Measurements from ENCODE around the gene TMEM31.

GRCh38 chrX:103691059-103691458 is 19.6 kb upstream of the TMEM31 start:
- TF ChIP-seq ZNF274 (IDR thresholded peaks at IDR 0.05; ENCODE audit: low read depth, low read length) = no peak
- no peak for TF ChIP-seq YY1 (IDR thresholded peaks at IDR 0.05; ENCODE audit: insufficient read depth, insufficient read length)
